ENCODE data around the gene PRDM16. TPM values are rescaled to one million over a fixed set of nuclear protein-coding genes. Genes with fewer than 3 reads are reported as not detected.

Gene PRDM16
- total and polyA plus RNA-seq, 2 of the 4 experiments (the other 2 are of a cell fraction), result 0.02 TPM; not detected in 1

DNA sequence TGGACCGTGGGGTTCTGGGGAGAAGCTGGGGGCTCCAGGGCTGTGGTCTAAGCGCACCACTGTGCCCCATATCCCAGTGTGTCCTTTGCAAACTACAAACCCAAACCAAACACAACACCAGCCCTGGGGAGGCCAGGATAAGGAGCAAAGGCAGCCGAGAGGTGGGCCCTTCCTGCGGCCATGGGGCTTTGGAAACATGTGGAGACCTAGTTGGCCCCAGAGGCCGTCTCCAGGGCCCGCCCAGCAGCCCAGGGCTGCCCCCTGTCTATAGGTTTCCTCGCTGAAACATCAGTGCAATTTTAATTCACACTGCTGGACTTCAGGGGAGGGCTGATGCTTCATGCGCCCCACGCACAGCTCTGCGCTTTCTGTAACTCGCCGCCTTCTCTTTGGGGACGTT is 61.3 kb downstream of the PRDM16 start:
- Histone ChIP-seq H4K5ac (ENCODE audit: low read depth, low read length) (no peak overlapping the region), H2BK120ac (ENCODE audit: low read depth, low read length) (no peak overlapping the region), H3K9ac (ENCODE audit: low read depth, low read length) (no peak overlapping the region), H4K91ac (ENCODE audit: insufficient read depth, low read depth, low read length) (no peak overlapping the region), H3K14ac (replicated peaks; ENCODE audit: low read depth, low read length) (no peak overlapping the region), H2AK9ac (replicated peaks; ENCODE audit: low read depth, low read length, poor library complexity) (no peak overlapping the region), H3K36me3 (ENCODE audit: control insufficient read depth, insufficient read depth, low read length) (no peaks in the 10 kb centered on the region), H2BK5ac (ENCODE audit: low read depth, low read length, poor library complexity, severe bottlenecking) (no peak overlapping the region), H2BK20ac (ENCODE audit: low read depth, low read length) (no peak overlapping the region), H3K4me3 (ENCODE audit: insufficient read depth, low read depth, low read length) (no peak overlapping the region), H3K56ac (ENCODE audit: extremely low read depth, insufficient read depth, low read length) (no peak overlapping the region), H3K4ac (ENCODE audit: low read depth, low read length) (no peak overlapping the region), H3K23ac (ENCODE audit: low read depth, low read length) (no peak overlapping the region), H3K4me2 (ENCODE audit: low read depth, low read length) (no peak overlapping the region), H3K9me3 (ENCODE audit: control insufficient read depth, insufficient read depth, low read length) (peaks cover 5% of the 10 kb centered on the region; the same call in 1 of the 2 replicates), H4K20me1 (ENCODE audit: insufficient read depth, low read length) (no peaks in the 10 kb centered on the region), H3K4me1 (ENCODE audit: control insufficient read depth, insufficient read depth, low read length) (no peaks in the 10 kb centered on the region), H4K8ac (ENCODE audit: low read depth in 2 of 2, low read length in 2 of 2) (no peak overlapping the region), H3K18ac (ENCODE audit: low read depth, low read length) (no peak overlapping the region), H2BK15ac (ENCODE audit: low read depth, low read length) (no peak overlapping the region), H2AFZ (replicated peaks; ENCODE audit: low read length, poor library complexity) (no peak overlapping the region), H3K27me3 (ENCODE audit: control insufficient read depth, insufficient read depth, low read length) (no peaks in the 10 kb centered on the region), H3K27ac (ENCODE audit: insufficient read depth, low read length) (no peak overlapping the region), H3K9me1 (ENCODE audit: insufficient read depth, low read length) (no peaks in the 10 kb centered on the region), H2AK5ac (ENCODE audit: low read depth, low read length) (no peak overlapping the region), H3K79me1 (ENCODE audit: low read depth in 1 of 2, low read length in 2 of 2) (no peaks in the 10 kb centered on the region)
- CTCF ChIA-PET, result no interaction called here
- no TSS peak for BruUV-seq (replicated peaks)
- DNase-seq (no peak), ATAC-seq (ENCODE audit: low read depth) (no peak)
- in situ Hi-C loops (cut with MboI; ENCODE audit: low sequenced_read_pairs) (no loop called here), intact Hi-C loops (cut with micrococcal nuclease) (no loop called here), dilution Hi-C loops (cut with HindIII; ENCODE audit: low sequenced_read_pairs, unreplicated experiment) (no loop called here)
- TF ChIP-seq MAZ (IDR thresholded peaks at IDR 0.05; ENCODE audit: borderline replicate concordance, low read depth, low read length) (no peak), RCOR1 (IDR thresholded peaks at IDR 0.05; ENCODE audit: insufficient replicate concordance, low read length) (no peak), NFE2L2 (IDR thresholded peaks at IDR 0.05; ENCODE audit: low read depth, low read length) (no peak), FOS (IDR thresholded peaks at IDR 0.05; ENCODE audit: low read depth, low read length) (no peak), CHD1 (IDR thresholded peaks at IDR 0.05; ENCODE audit: low read depth, low read length) (no peak), SMC3 (IDR thresholded peaks at IDR 0.05; ENCODE audit: low read depth, low read length) (no peak), RFX5 (IDR thresholded peaks at IDR 0.05; ENCODE audit: low read depth, low read length) (no peak), POLR2A (IDR thresholded peaks at IDR 0.05; ENCODE audit: low read depth, low read length) (no peak), MXI1 (IDR thresholded peaks at IDR 0.05; ENCODE audit: borderline replicate concordance, low read depth, low read length) (no peak), MAFK (IDR thresholded peaks at IDR 0.05; ENCODE audit: low read depth, low read length) (no peak), CEBPB (IDR thresholded peaks at IDR 0.05; ENCODE audit: low read depth, low read length) (no peak), RAD21 (IDR thresholded peaks at IDR 0.05; ENCODE audit: low read length) (no peak), BHLHE40 (IDR thresholded peaks at IDR 0.05; ENCODE audit: low read depth, low read length) (no peak)
- TF ChIP-seq, protein P1, sequence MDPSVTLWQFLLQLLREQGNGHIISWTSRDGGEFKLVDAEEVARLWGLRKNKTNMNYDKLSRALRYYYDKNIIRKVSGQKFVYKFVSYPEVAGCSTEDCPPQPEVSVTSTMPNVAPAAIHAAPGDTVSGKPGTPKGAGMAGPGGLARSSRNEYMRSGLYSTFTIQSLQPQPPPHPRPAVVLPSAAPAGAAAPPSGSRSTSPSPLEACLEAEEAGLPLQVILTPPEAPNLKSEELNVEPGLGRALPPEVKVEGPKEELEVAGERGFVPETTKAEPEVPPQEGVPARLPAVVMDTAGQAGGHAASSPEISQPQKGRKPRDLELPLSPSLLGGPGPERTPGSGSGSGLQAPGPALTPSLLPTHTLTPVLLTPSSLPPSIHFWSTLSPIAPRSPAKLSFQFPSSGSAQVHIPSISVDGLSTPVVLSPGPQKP (IDR thresholded peaks at IDR 0.05; ENCODE audit: borderline replicate concordance, low read depth, low read length), result no peak
- TF ChIP-seq, protein P2, sequence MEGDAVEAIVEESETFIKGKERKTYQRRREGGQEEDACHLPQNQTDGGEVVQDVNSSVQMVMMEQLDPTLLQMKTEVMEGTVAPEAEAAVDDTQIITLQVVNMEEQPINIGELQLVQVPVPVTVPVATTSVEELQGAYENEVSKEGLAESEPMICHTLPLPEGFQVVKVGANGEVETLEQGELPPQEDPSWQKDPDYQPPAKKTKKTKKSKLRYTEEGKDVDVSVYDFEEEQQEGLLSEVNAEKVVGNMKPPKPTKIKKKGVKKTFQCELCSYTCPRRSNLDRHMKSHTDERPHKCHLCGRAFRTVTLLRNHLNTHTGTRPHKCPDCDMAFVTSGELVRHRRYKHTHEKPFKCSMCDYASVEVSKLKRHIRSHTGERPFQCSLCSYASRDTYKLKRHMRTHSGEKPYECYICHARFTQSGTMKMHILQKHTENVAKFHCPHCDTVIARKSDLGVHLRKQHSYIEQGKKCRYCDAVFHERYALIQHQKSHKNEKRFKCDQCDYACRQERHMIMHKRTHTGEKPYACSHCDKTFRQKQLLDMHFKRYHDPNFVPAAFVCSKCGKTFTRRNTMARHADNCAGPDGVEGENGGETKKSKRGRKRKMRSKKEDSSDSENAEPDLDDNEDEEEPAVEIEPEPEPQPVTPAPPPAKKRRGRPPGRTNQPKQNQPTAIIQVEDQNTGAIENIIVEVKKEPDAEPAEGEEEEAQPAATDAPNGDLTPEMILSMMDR (conservative IDR thresholded peaks at IDR 0.05; ENCODE audit: low read depth, low read length), result no peak
- TF ChIP-seq, protein P3, sequence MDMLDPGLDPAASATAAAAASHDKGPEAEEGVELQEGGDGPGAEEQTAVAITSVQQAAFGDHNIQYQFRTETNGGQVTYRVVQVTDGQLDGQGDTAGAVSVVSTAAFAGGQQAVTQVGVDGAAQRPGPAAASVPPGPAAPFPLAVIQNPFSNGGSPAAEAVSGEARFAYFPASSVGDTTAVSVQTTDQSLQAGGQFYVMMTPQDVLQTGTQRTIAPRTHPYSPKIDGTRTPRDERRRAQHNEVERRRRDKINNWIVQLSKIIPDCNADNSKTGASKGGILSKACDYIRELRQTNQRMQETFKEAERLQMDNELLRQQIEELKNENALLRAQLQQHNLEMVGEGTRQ (IDR thresholded peaks at IDR 0.05; ENCODE audit: low read depth, low read length), result no peak
- WGBS, 2 experiments (ENCODE audit: extremely low coverage in 2 of 2, insufficient read length in 1 of 2), result 50% methylated on average over 4 of the region's 13 CpGs; no CpG with 5 or more reads in 1 of the 2 experiments
- POLR2A ChIA-PET (ENCODE audit: unreplicated experiment), result no interaction called here
